ENCODE results near the gene PPP5C. TPM values are rescaled to one million over a fixed set of nuclear protein-coding genes. Genes with fewer than 3 reads are reported as not detected.
"Not testable (repeated sequence)": the region's sequence is repeated elsewhere in the genome, so short reads cannot be mapped to it uniquely, and the experiment has no call there.

The PPP5C gene
- total and polyA plus RNA-seq, 2 of the 13 experiments (the other 11 are each of a cell fraction or from before 2014, with no cell fraction given): 41.6 to 67.9 TPM

DNA sequence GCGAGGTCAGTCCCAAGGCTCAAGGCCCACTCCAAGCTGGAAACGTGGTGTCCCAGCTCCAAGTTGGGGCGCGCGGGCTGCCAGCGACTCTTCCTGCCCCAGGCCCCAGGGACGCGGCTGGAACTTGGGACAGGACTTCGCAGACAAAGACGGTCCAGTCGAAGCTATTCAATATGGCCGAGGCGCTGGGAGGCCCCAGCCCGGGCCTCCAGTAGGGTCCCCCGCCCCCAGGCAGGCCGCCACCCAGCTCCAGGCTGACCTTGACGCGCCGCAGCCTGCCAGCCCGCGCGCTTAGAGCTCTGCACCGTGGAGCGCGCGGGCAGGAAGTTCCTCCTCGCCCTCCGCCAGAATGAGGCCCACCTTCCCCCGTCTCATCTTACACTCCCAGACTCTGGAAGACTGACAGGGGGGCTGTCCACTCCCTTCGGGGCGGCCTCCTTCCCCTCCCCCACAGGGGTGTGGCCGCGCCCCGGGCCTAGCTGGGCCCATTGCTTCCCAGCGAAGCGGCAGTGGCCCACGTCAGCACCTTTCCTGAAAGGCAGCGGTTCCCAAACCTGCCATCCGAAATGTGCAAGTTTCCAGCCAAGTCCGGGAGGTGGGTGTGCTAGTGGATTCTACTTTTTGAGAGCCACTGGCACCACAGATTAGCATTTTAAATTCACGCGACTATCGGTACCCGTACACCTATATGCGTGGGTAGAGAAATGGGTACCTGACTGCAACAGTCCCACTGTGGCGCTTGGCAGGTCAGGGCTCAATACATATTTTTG lies 66.6 kb downstream of the PPP5C start, which contains the start of gene CCDC8:
Gene CCDC8, minus strand, starts transcription at position 303 of the 770 bp plus-strand sequence. CDS start 754 bp downstream, outside the sequence.
- no peaks in the 10 kb centered on the region for H3K79me2 ChIP-seq (ENCODE audit: insufficient read depth, low read length)
- TF ChIP-seq ZBTB38 (CRISPR knock-in tag; IDR thresholded peaks at IDR 0.05) (peak; percentile 24; the same call in 1 of the 2 replicates), FOXA1 (IDR thresholded peaks at IDR 0.05) (no peak), FOXA1 (CRISPR knock-in tag; IDR thresholded peaks at IDR 0.05) (no peak), HNF4A (CRISPR knock-in tag; IDR thresholded peaks at IDR 0.05) (no peak), GABPB1 (CRISPR knock-in tag; IDR thresholded peaks at IDR 0.05) (peak; percentile 23; the same call in 1 of the 2 replicates), ZNF143 (CRISPR knock-in tag; IDR thresholded peaks at IDR 0.05) (no peak), ZNF234 (CRISPR knock-in tag; conservative IDR thresholded peaks at IDR 0.05) (no peak)
- TF ChIP-seq, protein P1, sequence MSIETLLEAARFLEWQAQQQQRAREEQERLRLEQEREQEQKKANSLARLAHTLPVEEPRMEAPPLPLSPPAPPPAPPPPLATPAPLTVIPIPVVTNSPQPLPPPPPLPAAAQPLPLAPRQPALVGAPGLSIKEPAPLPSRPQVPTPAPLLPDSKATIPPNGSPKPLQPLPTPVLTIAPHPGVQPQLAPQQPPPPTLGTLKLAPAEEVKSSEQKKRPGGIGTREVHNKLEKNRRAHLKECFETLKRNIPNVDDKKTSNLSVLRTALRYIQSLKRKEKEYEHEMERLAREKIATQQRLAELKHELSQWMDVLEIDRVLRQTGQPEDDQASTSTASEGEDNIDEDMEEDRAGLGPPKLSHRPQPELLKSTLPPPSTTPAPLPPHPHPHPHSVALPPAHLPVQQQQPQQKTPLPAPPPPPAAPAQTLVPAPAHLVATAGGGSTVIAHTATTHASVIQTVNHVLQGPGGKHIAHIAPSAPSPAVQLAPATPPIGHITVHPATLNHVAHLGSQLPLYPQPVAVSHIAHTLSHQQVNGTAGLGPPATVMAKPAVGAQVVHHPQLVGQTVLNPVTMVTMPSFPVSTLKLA (IDR thresholded peaks at IDR 0.05): no peak
- TF ChIP-seq, protein P2, sequence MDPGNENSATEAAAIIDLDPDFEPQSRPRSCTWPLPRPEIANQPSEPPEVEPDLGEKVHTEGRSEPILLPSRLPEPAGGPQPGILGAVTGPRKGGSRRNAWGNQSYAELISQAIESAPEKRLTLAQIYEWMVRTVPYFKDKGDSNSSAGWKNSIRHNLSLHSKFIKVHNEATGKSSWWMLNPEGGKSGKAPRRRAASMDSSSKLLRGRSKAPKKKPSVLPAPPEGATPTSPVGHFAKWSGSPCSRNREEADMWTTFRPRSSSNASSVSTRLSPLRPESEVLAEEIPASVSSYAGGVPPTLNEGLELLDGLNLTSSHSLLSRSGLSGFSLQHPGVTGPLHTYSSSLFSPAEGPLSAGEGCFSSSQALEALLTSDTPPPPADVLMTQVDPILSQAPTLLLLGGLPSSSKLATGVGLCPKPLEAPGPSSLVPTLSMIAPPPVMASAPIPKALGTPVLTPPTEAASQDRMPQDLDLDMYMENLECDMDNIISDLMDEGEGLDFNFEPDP (CRISPR knock-in tag; conservative IDR thresholded peaks at IDR 0.05): no peak
- TF ChIP-seq, protein P3, sequence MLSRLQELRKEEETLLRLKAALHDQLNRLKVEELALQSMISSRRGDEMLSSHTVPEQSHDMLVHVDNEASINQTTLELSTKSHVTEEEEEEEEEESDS (CRISPR knock-in tag; IDR thresholded peaks at IDR 0.05; ENCODE audit: borderline replicate concordance): no peak
- peaks cover 27% of the 10 kb centered on the region for H3K4me1 ChIP-seq (ENCODE audit: insufficient read depth, low read length)
- H3K4me2 ChIP-seq (ENCODE audit: low read depth, low read length): no peak within 1 kb of the TSS
- BruUV-seq (replicated peaks): no TSS peak
- no peaks in the 10 kb centered on the region for H3K36me3 ChIP-seq (replicated peaks in 1 of 2; ENCODE audit: control insufficient read depth in 1 of 2, insufficient read depth in 2 of 2, low read length in 2 of 2)
- ATAC-seq (no peak), DNase-seq (ENCODE audit: low spot score) (no peak), FAIRE-seq (no peak)
- WGBS (ENCODE audit: low lambda C conversion rate): 74% methylated on average over 14 of the region's 46 CpGs
- H3K27ac ChIP-seq (ENCODE audit: extremely low read length, insufficient read depth, low read length): no peak within 1 kb of the TSS
- intact Hi-C loops (cut with micrococcal nuclease; ENCODE audit: unreplicated experiment) (no loop called here), in situ Hi-C loops (cut with HindIII; ENCODE audit: extremely low pct_ligation_motif_present, low pct_unique_long_range_greater_than_20kb) (no loop called here)
- H3K9me3 ChIP-seq (ENCODE audit: low read length): no peaks in the 10 kb centered on the region
- H3K9ac ChIP-seq (ENCODE audit: insufficient read depth, low read depth, low read length): no peak within 1 kb of the TSS
- no peak within 1 kb of the TSS for H3K4me3 ChIP-seq (replicated peaks in 1 of 3; ENCODE audit: insufficient read depth in 1 of 3, low read depth in 2 of 3, low read length in 3 of 3)
- no peaks in the 10 kb centered on the region for H4K20me1 ChIP-seq (ENCODE audit: insufficient read depth, low read length)
- 0 out of 5 replicates have a peak, but pooled peaks cover 0 to 3% of the 10 kb centered on the region in 2 experiments for H3K27me3 ChIP-seq (ENCODE audit: control insufficient read depth in 1 of 2, insufficient read depth in 2 of 2, low read length in 2 of 2)
- H2AFZ ChIP-seq (ENCODE audit: low read length): no peak within 1 kb of the TSS
- POLR2A ChIA-PET: interaction anchor here (0.8 kb wide), 1 partner anchor 8 kb away, joined by 3 read pairs; no protein-coding TSS in a partner anchor
- CTCF ChIA-PET (ENCODE audit: low intra/inter-chr PET ratio, low total read pairs): no interaction called here

DNA sequence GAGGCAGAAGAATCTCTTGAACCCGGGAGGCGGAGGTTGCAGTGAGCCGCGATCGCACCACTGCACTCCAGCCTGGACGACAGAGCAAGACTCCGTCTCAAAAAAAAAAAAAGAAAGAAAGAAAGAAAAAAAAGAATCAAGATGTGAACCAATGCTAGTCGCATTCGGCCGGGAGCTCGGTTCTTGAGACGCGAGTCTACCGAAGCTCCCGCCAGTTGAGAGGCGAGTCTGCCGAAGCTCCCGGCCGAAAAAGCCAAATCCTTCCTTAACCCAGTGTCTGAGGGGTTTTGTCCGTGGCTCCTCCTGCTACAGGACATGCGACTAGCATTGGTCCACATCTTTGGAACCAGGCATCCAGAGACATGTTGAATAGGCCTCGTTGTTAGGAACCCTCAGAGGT lies 68.0 kb downstream of the PPP5C start:
- POLR2A ChIA-PET; H3K9me3 ChIP-seq (ENCODE audit: low read length); H3K36me3 ChIP-seq (replicated peaks in 1 of 2; ENCODE audit: control insufficient read depth in 1 of 2, insufficient read depth in 2 of 2, low read length in 2 of 2); ATAC-seq; BruUV-seq (replicated peaks); H4K20me1 ChIP-seq (ENCODE audit: insufficient read depth, low read length); H3K4me2 ChIP-seq (ENCODE audit: low read depth, low read length); H3K27ac ChIP-seq (ENCODE audit: extremely low read length, insufficient read depth, low read length); H3K4me3 ChIP-seq (replicated peaks in 1 of 3; ENCODE audit: insufficient read depth in 1 of 3, low read depth in 2 of 3, low read length in 3 of 3); intact Hi-C loops (cut with micrococcal nuclease; ENCODE audit: unreplicated experiment); DNase-seq (ENCODE audit: low spot score); H3K79me2 ChIP-seq (ENCODE audit: insufficient read depth, low read length); CTCF ChIA-PET (ENCODE audit: low intra/inter-chr PET ratio, low total read pairs); in situ Hi-C loops (cut with HindIII; ENCODE audit: extremely low pct_ligation_motif_present, low pct_unique_long_range_greater_than_20kb); H2AFZ ChIP-seq (ENCODE audit: low read length); H3K27me3 ChIP-seq (ENCODE audit: control insufficient read depth in 1 of 2, insufficient read depth in 2 of 2, low read length in 2 of 2); FAIRE-seq; H3K9ac ChIP-seq (ENCODE audit: insufficient read depth, low read depth, low read length): not testable (repeated sequence)
- WGBS (ENCODE audit: low lambda C conversion rate): 88% methylated on average over 22 of the region's 22 CpGs
- H3K4me1 ChIP-seq (ENCODE audit: insufficient read depth, low read length): peaks cover 17% of the 10 kb centered on the region
